HL-60 (cell line): ENCODE data around the gene CCDC97.

Experiments used
- DNase-seq, 2 experiments: peaks; one replicate each; pipeline ENCODE4 v3.0.0-alpha.2; 2010 to 2020; ENCODE audit warnings: low read depth in 1 of 2, low spot score in 1 of 2
- H3K27ac ChIP-seq: fragments of 250-450 bp; sonication (Bioruptor Pico); replicated peaks from 2 replicates; pipeline ENCODE4 v1.5.1; 2020; ENCODE audit warnings: mild to moderate bottlenecking, moderate library complexity
- H3K27me3 ChIP-seq: fragments of 250-450 bp; sonication (Bioruptor Pico); 2 replicates; pipeline ENCODE4 v1.5.1; 2021; ENCODE audit warnings: mild to moderate bottlenecking, moderate library complexity; ENCODE audit not compliant: insufficient read depth, poor library complexity, severe bottlenecking
- H3K4me3 ChIP-seq: replicated peaks from 2 replicates; pipeline ENCODE4 v1.5.1; 2011; ENCODE audit warnings: mild to moderate bottlenecking, control low read depth, low read length; ENCODE audit not compliant: insufficient read depth
- CTCF ChIP-seq: IDR thresholded peaks from one replicate; pipeline ENCODE4 v1.5.1; 2011; ENCODE audit warnings: low read length, control low read depth, inconsistent platforms; ENCODE audit not compliant: insufficient read depth
- GABPA ChIP-seq: IDR thresholded peaks from 2 replicates; pipeline ENCODE4 v1.6.1; 2012; ENCODE audit warnings: low read depth
- POLR2AphosphoS5 ChIP-seq: IDR thresholded peaks from 2 replicates; pipeline ENCODE4 v1.6.1; 2012; ENCODE audit warnings: low read depth
- REST ChIP-seq: IDR thresholded peaks from 2 replicates; pipeline ENCODE4 v1.6.1; 2012; ENCODE audit warnings: low read depth; ENCODE audit not compliant: insufficient replicate concordance
- SPI1 ChIP-seq: IDR thresholded peaks from 2 replicates; pipeline ENCODE4 v1.6.1; 2012; ENCODE audit warnings: low read depth, mild to moderate bottlenecking, borderline replicate concordance

Gene CCDC97

GRCh38 chr19:41263850-41264580 lies 46.0 kb upstream of the CCDC97 start, which contains the start of gene HNRNPUL1:
Gene HNRNPUL1 (plus strand): TSS chr19:41264372. CDS start chr19:41264504, 132 bp downstream.
- Histone ChIP-seq H3K27ac (peak within 1 kb of the TSS; percentile 100), H3K27me3 (no peaks in the 10 kb centered on the region), H3K4me3 (peak within 1 kb of the TSS; percentile 63)
- peak; percentile 100 for DNase-seq
- TF ChIP-seq CTCF, result no peak
- peak; percentile 41; the same call in 1 of the 2 replicates for TF ChIP-seq POLR2AphosphoS5
- TF ChIP-seq REST, result no peak
- peak; percentile 80 for TF ChIP-seq GABPA
- TF ChIP-seq SPI1, result peak; percentile 38; the same call in 1 of the 2 replicates

GRCh38 chr19:41264581-41265394 lies 45.2 kb upstream of the CCDC97 start:
- peak; percentile 55 to 62 for DNase-seq
- no peaks in the 10 kb centered on the region for H3K27me3 ChIP-seq
- TF ChIP-seq POLR2AphosphoS5 (0 out of 2 replicates have a peak, but pooled peaks have one; percentile 3), REST (no peak), SPI1 (no peak)
- H3K4me3 ChIP-seq, result peak overlapping the region; percentile 63
- H3K27ac ChIP-seq, result peak overlapping the region; percentile 100

- Histone ChIP-seq H3K4me3 (peak overlapping the region; percentile 63), H3K27me3 (no peaks in the 10 kb centered on the region), H3K27ac (peak overlapping the region; percentile 100)
- peak in 1 of 2 experiments; percentile 14 for DNase-seq
- TF ChIP-seq GABPA, result no peak
- TF ChIP-seq SPI1, result no peak
- TF ChIP-seq REST, result no peak
- no peak for TF ChIP-seq CTCF
- TF ChIP-seq POLR2AphosphoS5, result no peak
Measured at GRCh38 chr19:41265395-41266153, 44.4 kb upstream of the CCDC97 start.
